Endothelial cell of umbilical vein (primary cell): ENCODE results near the gene TRAPPC12. TPM values are rescaled to one million over a fixed set of nuclear protein-coding genes. Genes with fewer than 3 reads are reported as not detected.

ENCODE experiments used
- BruUV-seq: library from RNA; stranded (reverse); fragments of 400-500 nt; replicated peaks from 2 replicates; lab custom pipeline; 2021; lab: Mats Ljungman, UMichigan
- CTCF ChIA-PET: fragments of 300-600, 350-600 bp; sonication (Branson Sonifier 250); formaldehyde crosslinking; loops from one replicate; lab custom pipeline; 2021; ENCODE audit warnings: antibody characterized with exemption, inconsistent platforms; lab: Charles Lee
- POLR2A ChIA-PET: fragments of 300-600, 350-600 bp; sonication (Branson Sonifier 250); formaldehyde crosslinking; loops from one replicate; lab custom pipeline; 2021; ENCODE audit warnings: antibody characterized with exemption, inconsistent platforms; lab: Charles Lee
- DNase-seq: peaks from one replicate; pipeline ENCODE4 v3.0.0-alpha.2; 2011; ENCODE audit warnings: low read depth, low spot score
- FAIRE-seq: peaks from 2 replicates; lab custom pipeline; 2011; peaks lifted over from hg19 to GRCh38; lab: Jason Lieb, UNC
- H2AFZ ChIP-seq: 2 replicates; pipeline ENCODE4 v1.6.0; 2012; ENCODE audit warnings: low read depth, low read length, control low read depth, inconsistent platforms
- H3K27ac ChIP-seq: 2 replicates; pipeline ENCODE4 v1.5.1; 2011; ENCODE audit warnings: low read depth, mild to moderate bottlenecking, control low read depth, low read length, moderate library complexity; ENCODE audit not compliant: insufficient read depth
- H3K27me3 ChIP-seq, 2 experiments: 2 replicates each; pipeline versions ENCODE4 v1.6.0 to v1.6.1; 2011; ENCODE audit warnings: low read length in 2 of 2, mixed read lengths in 1 of 2; ENCODE audit not compliant: control insufficient read depth in 2 of 2, insufficient read depth in 2 of 2
- H3K36me3 ChIP-seq, 2 experiments: 2 replicates in 1 of 2; 3 replicates in 1 of 2; pipeline ENCODE4 v1.5.1; 2011; ENCODE audit warnings: low read length in 2 of 2, mild to moderate bottlenecking in 1 of 2, moderate library complexity in 1 of 2; ENCODE audit not compliant: control insufficient read depth in 2 of 2, insufficient read depth in 2 of 2; ENCODE audit errors: extremely low read depth in 1 of 2
- H3K4me1 ChIP-seq: 3 replicates; pipeline ENCODE4 v1.5.1; 2011; ENCODE audit warnings: mild to moderate bottlenecking, low read length; ENCODE audit not compliant: control insufficient read depth, insufficient read depth; ENCODE audit errors: extremely low read depth
- H3K4me2 ChIP-seq: 2 replicates; pipeline ENCODE4 v1.6.1; 2011; ENCODE audit warnings: low read length, control low read depth, mixed read lengths; ENCODE audit not compliant: insufficient read depth
- H3K4me3 ChIP-seq, 3 experiments: fragments of 200-600 bp in 1 of 3; sonication (generic), shearing (Covaris generic) in 1 of 3; replicated peaks in 1 of 3; 2 replicates each; pipeline ENCODE4 v1.5.1; 2011 to 2016; ENCODE audit warnings: control low read depth in 3 of 3, low read length in 3 of 3, mild to moderate bottlenecking in 2 of 3, inconsistent platforms in 1 of 3, low read depth in 1 of 3, moderate library complexity in 1 of 3; ENCODE audit not compliant: insufficient read depth in 1 of 3
- H3K79me2 ChIP-seq: 2 replicates; pipeline ENCODE4 v1.6.0; 2012; ENCODE audit warnings: low read length, inconsistent platforms; ENCODE audit not compliant: control insufficient read depth, insufficient read depth
- H3K9ac ChIP-seq: replicated peaks from 2 replicates; pipeline ENCODE3; 2011; ENCODE audit warnings: low read length, control low read depth; ENCODE audit not compliant: insufficient read depth; ENCODE audit errors: extremely low read depth
- H3K9me1 ChIP-seq: replicated peaks from 3 replicates; pipeline ENCODE4 v1.6.0; 2011; ENCODE audit warnings: mild to moderate bottlenecking, low read length; ENCODE audit not compliant: control insufficient read depth, insufficient read depth; ENCODE audit errors: extremely low read depth
- H3K9me3 ChIP-seq: replicated peaks from 2 replicates; pipeline ENCODE4 v1.5.1; 2012; ENCODE audit warnings: low read length, inconsistent platforms; ENCODE audit not compliant: control insufficient read depth, insufficient read depth
- H4K20me1 ChIP-seq: replicated peaks from 2 replicates; pipeline ENCODE3; 2011; ENCODE audit warnings: mild to moderate bottlenecking, low read length; ENCODE audit not compliant: control insufficient read depth, insufficient read depth; ENCODE audit errors: extremely low read depth
- EZH2 ChIP-seq: IDR thresholded peaks from 2 replicates; pipeline ENCODE4 v1.6.1; 2012; ENCODE audit warnings: borderline replicate concordance, low read depth, mild to moderate bottlenecking, moderate library complexity, low read length, inconsistent platforms; ENCODE audit not compliant: severe bottlenecking
- FOS ChIP-seq: IDR thresholded peaks from 2 replicates; pipeline ENCODE4 v1.6.1; 2011; ENCODE audit warnings: mild to moderate bottlenecking, low read length, moderate library complexity, borderline replicate concordance; ENCODE audit not compliant: insufficient read depth
- GATA2 ChIP-seq: IDR thresholded peaks from 2 replicates; pipeline ENCODE4 v1.7.0; 2011; ENCODE audit warnings: low read depth, mild to moderate bottlenecking, moderate library complexity, mixed read lengths, low read length; ENCODE audit not compliant: insufficient read length, insufficient read depth
- JUN ChIP-seq: IDR thresholded peaks from 2 replicates; pipeline ENCODE4 v1.6.1; 2011; ENCODE audit warnings: borderline replicate concordance, low read depth; ENCODE audit not compliant: insufficient read length, insufficient read depth
- MYC ChIP-seq: IDR thresholded peaks from one replicate; pipeline ENCODE4 v1.6.1; 2011; ENCODE audit warnings: mild to moderate bottlenecking, low read depth, low read length
- POLR2A ChIP-seq: IDR thresholded peaks from 2 replicates; pipeline ENCODE4 v1.6.1; 2012; ENCODE audit warnings: low read depth, mild to moderate bottlenecking, control low read depth, low read length
- POLR2AphosphoS5 ChIP-seq: IDR thresholded peaks from 2 replicates; pipeline ENCODE4 v1.6.1; 2012; ENCODE audit warnings: low read depth, mild to moderate bottlenecking, control low read depth, low read length, moderate library complexity; ENCODE audit not compliant: insufficient read depth
- dilution Hi-C: fragments of 300-500 bp; cut with MboI; formaldehyde crosslinking; loops from one replicate; pipeline ENCODE4 v1.15.0; 2019; ENCODE audit warnings: low sequenced_read_pairs; ENCODE audit not compliant: extremely low pct_ligation_motif_present
- intact Hi-C: fragments of 100-400 bp; cut with micrococcal nuclease; formaldehyde crosslinking; loops from one replicate; pipeline ENCODE4 v1.10.0; 2022
- polyA plus RNA-seq, 4 experiments: library from polyadenylated mRNA; depleted of rRNA in 3 of 4; stranded (reverse) in 3 of 4; unstranded in 1 of 4; fragments of >200 nt; gene quantifications; 2 replicates each; pipeline versions ENCODE4 v1.2.1 to v1.2.3, GENCODE V29; 2011 to 2012; ENCODE audit warnings: missing spikeins in 1 of 4
- total RNA-seq: library from RNA; stranded (reverse); gene quantifications from 2 replicates; pipeline ENCODE4 v1.2.3, GENCODE V29; 2021
- TF ChIP-seq, protein P1 (sequence below), 2 donors: IDR thresholded peaks; 1 replicate in 1 of 2; 2 replicates in 1 of 2; pipeline ENCODE4 v1.5.1; 2011; ENCODE audit warnings: low read length in 2 of 2, mild to moderate bottlenecking in 2 of 2, moderate library complexity in 2 of 2, control low read depth in 1 of 2, inconsistent platforms in 1 of 2, low read depth in 1 of 2; ENCODE audit not compliant: insufficient read depth in 1 of 2; ENCODE audit errors: extremely low read depth in 1 of 2
- TF ChIP-seq, protein P2 (sequence below): IDR thresholded peaks from 2 replicates; pipeline ENCODE4 v1.6.1; 2011; ENCODE audit not compliant: insufficient read depth, insufficient read length

TRAPPC12 gene
- total and polyA plus RNA-seq, 2 donors (not counting 3 experiments of a cell fraction or from before 2014, with no cell fraction given): 47.5 to 81.5 TPM

DNA sequence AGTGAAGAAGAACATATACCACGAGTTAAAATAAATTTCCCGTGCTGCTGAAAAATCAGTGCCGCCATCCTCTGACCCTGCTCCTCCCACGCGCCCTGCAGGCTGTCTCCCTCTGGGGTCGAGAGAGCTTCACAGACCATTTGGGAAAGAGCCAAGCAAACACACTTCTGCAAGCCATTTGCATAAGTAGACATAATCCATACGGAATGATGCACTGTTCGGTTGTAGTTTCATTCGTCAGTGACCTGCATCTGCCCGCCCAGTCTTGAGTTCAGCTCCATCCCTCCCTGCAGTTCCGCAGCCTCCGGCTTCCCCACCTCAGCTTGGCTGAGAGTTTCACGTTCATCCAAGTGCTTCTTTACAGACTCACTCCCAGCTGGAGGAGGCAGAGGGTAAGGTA is 69.6 kb downstream of the TRAPPC12 start:
- DNase-seq (no peak), FAIRE-seq (no peak)
- H3K27ac ChIP-seq: no peak overlapping the region
- peaks cover 6% of the 10 kb centered on the region in 2 experiments for H3K36me3 ChIP-seq
- H3K79me2 ChIP-seq: no peaks in the 10 kb centered on the region
- intact Hi-C loops: no loop called here
- CTCF ChIA-PET: interaction anchor here (0.9 kb wide), 1 partner anchor 203 kb away, joined by 3 read pairs; no protein-coding TSS in a partner anchor
- no peak overlapping the region for H2AFZ ChIP-seq
- no peaks in the 10 kb centered on the region for H4K20me1 ChIP-seq
- TF ChIP-seq, protein P1, sequence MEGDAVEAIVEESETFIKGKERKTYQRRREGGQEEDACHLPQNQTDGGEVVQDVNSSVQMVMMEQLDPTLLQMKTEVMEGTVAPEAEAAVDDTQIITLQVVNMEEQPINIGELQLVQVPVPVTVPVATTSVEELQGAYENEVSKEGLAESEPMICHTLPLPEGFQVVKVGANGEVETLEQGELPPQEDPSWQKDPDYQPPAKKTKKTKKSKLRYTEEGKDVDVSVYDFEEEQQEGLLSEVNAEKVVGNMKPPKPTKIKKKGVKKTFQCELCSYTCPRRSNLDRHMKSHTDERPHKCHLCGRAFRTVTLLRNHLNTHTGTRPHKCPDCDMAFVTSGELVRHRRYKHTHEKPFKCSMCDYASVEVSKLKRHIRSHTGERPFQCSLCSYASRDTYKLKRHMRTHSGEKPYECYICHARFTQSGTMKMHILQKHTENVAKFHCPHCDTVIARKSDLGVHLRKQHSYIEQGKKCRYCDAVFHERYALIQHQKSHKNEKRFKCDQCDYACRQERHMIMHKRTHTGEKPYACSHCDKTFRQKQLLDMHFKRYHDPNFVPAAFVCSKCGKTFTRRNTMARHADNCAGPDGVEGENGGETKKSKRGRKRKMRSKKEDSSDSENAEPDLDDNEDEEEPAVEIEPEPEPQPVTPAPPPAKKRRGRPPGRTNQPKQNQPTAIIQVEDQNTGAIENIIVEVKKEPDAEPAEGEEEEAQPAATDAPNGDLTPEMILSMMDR (IDR thresholded peaks at IDR 0.05; ENCODE audit: extremely low read depth in 1 of 2, insufficient read depth in 1 of 2, low read depth in 1 of 2, low read length in 2 of 2): no peak
- TF ChIP-seq, protein P2, sequence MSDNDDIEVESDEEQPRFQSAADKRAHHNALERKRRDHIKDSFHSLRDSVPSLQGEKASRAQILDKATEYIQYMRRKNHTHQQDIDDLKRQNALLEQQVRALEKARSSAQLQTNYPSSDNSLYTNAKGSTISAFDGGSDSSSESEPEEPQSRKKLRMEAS: no peak
- TF ChIP-seq MYC: no peak
- TF ChIP-seq GATA2: no peak
- no peak for TF ChIP-seq EZH2
- no peak for TF ChIP-seq POLR2A
- TF ChIP-seq FOS: no peak
- TF ChIP-seq POLR2AphosphoS5: no peak
- no peak for TF ChIP-seq JUN
- no peaks in the 10 kb centered on the region for H3K9me3 ChIP-seq
- no TSS peak for BruUV-seq
- peaks cover 12% of the 10 kb centered on the region for H3K4me1 ChIP-seq
- no peaks in the 10 kb centered on the region for H3K27me3 ChIP-seq
- no peaks in the 10 kb centered on the region for H3K9me1 ChIP-seq
- no peak overlapping the region for H3K4me2 ChIP-seq
- no peak overlapping the region for H3K9ac ChIP-seq
- POLR2A ChIA-PET: no interaction called here
- dilution Hi-C loops: no loop called here
- H3K4me3 ChIP-seq: no peak overlapping the region
